Panc1 (cell line): Measurements from ENCODE around the gene FUBP3. TPM values are rescaled to one million over a fixed set of nuclear protein-coding genes. Genes with fewer than 3 reads are reported as not detected.

Source experiments
- ATAC-seq: fragments of 200-7000 bp; cut with Tn5 transposase; 2 replicates; pipeline ENCODE4 v1.9.1; 2020; ENCODE audit warnings: mild to moderate bottlenecking, moderate library complexity
- BruUV-seq: library from RNA; stranded (reverse); fragments of 400-500 nt; replicated peaks from 2 replicates; lab custom pipeline; 2021; lab: Mats Ljungman, UMichigan
- CTCF ChIA-PET: fragments of 300-600 bp; sonication (Branson Sonifier 250); formaldehyde crosslinking; loops from one replicate; lab custom pipeline; 2022; ENCODE audit warnings: antibody characterized with exemption; lab: Charles Lee
- POLR2A ChIA-PET: fragments of 300-600 bp; sonication (Branson Sonifier 250); formaldehyde crosslinking; loops from one replicate; lab custom pipeline; 2022; ENCODE audit warnings: antibody characterized with exemption; lab: Charles Lee
- DNase-seq: peaks from one replicate; pipeline ENCODE4 v3.0.0-alpha.2; 2010; ENCODE audit warnings: low read depth, low spot score
- H3K27ac ChIP-seq: 2 replicates; pipeline ENCODE4 v1.5.1; 2011; ENCODE audit warnings: mild to moderate bottlenecking, low read length, inconsistent platforms
- H3K27me3 ChIP-seq: fragments of 200-500 bp; sonication (Bioruptor generic); 2 replicates; pipeline ENCODE4 v1.6.0; 2014; ENCODE audit warnings: low read length, inconsistent platforms; ENCODE audit not compliant: control insufficient read depth, insufficient read depth
- H3K36me3 ChIP-seq: fragments of 200-500 bp; sonication (Bioruptor generic); 2 replicates; pipeline ENCODE4 v1.5.1; 2014; ENCODE audit warnings: inconsistent platforms, mild to moderate bottlenecking, low read length, moderate library complexity; ENCODE audit not compliant: control insufficient read depth, insufficient read depth
- H3K4me1 ChIP-seq: 2 replicates; pipeline ENCODE4 v1.5.1; 2011; ENCODE audit warnings: inconsistent platforms, mild to moderate bottlenecking, low read length, moderate library complexity; ENCODE audit not compliant: control insufficient read depth, insufficient read depth
- H3K4me3 ChIP-seq, 2 experiments: 2 replicates each; pipeline ENCODE4 v1.5.1; 2011 to 2012; ENCODE audit warnings: low read depth in 2 of 2, low read length in 2 of 2, mild to moderate bottlenecking in 2 of 2, inconsistent platforms in 1 of 2, moderate library complexity in 1 of 2
- H3K9me3 ChIP-seq: fragments of 200-500 bp; sonication (Bioruptor generic); 2 replicates; pipeline ENCODE4 v1.5.1; 2014; ENCODE audit warnings: low read depth, mild to moderate bottlenecking, inconsistent platforms, low read length, moderate library complexity; ENCODE audit not compliant: control insufficient read depth, insufficient read depth
- POLR2AphosphoS5 ChIP-seq: IDR thresholded peaks from 2 replicates; pipeline ENCODE4 v1.6.1; 2012; ENCODE audit warnings: mild to moderate bottlenecking, low read depth, low read length, moderate library complexity
- SIN3A ChIP-seq: IDR thresholded peaks from 2 replicates; pipeline ENCODE4 v1.6.1; 2012; ENCODE audit warnings: low read depth, mild to moderate bottlenecking, low read length, moderate library complexity, borderline replicate concordance; ENCODE audit not compliant: insufficient read depth
- TCF7L2 ChIP-seq: IDR thresholded peaks from 2 replicates; pipeline ENCODE4 v1.6.1; 2011; ENCODE audit warnings: mild to moderate bottlenecking, low read depth, low read length, inconsistent platforms
- in situ Hi-C: cut with HindIII; loops from 2 replicates; pipeline ENCODE4 v1.10.0; 2016; ENCODE audit warnings: low sequenced_read_pairs, low pct_unique_long_range_greater_than_20kb
- intact Hi-C: fragments of 100-400 bp; cut with micrococcal nuclease; formaldehyde crosslinking; loops from one replicate; pipeline ENCODE4 v1.10.0; 2022; ENCODE audit not compliant: unreplicated experiment
- total RNA-seq: library from RNA; stranded (reverse); gene quantifications from one replicate; pipeline ENCODE4 v1.2.1, GENCODE V29; 2021; ENCODE audit not compliant: unreplicated experiment
- TF ChIP-seq, protein P1 (sequence below), 2 experiments: IDR thresholded peaks; 2 replicates each; pipeline ENCODE4 v1.6.1; 2011 to 2012; ENCODE audit warnings: low read depth in 2 of 2, control low read depth in 1 of 2, low read length in 1 of 2, mild to moderate bottlenecking in 1 of 2, moderate library complexity in 1 of 2; ENCODE audit not compliant: insufficient read depth in 1 of 2
- TF ChIP-seq, protein P2 (sequence below): fragments of 450-650 bp; IDR thresholded peaks from 2 replicates; pipeline ENCODE4 v1.5.1; 2017; ENCODE audit warnings: mild to moderate bottlenecking

FUBP3 gene
- total RNA-seq, 1 experiment from 2014 or later, result 46.6 TPM

DNA sequence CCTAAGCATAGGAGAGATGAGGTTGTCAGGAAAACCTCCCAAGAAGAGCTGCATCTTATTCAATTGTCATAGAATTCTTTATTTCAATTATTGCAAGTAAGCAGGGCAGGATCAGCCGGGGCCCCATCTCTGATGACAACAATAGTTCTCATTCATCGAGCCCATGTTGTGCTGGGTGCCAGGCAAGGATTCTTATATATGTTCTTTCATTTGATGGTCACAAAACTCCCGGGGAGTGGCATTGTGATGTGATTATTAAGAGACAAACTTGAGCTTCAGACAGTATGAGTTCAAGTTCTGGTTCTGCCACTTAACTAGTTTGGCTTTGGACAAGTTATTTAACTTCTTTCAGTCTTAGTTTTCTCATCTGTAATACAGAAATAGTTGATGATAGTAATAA lies 8.5 kb downstream of the FUBP3 start:
- TF ChIP-seq POLR2AphosphoS5, result no peak
- no peak for TF ChIP-seq TCF7L2
- TF ChIP-seq SIN3A, result no peak
- in situ Hi-C loops, result no loop called here
- intact Hi-C loops, result no loop called here
- ATAC-seq, result no peak
- DNase-seq, result no peak
- no peaks in the 10 kb centered on the region for H3K9me3 ChIP-seq
- H3K4me1 ChIP-seq, result no peaks in the 10 kb centered on the region
- H3K36me3 ChIP-seq, result no peaks in the 10 kb centered on the region
- H3K27me3 ChIP-seq, result no peaks in the 10 kb centered on the region
- H3K4me3 ChIP-seq, result no peak overlapping the region
- BruUV-seq, result no TSS peak
- POLR2A ChIA-PET, result no interaction called here
- CTCF ChIA-PET, result no interaction called here
- no peak overlapping the region for H3K27ac ChIP-seq

DNA sequence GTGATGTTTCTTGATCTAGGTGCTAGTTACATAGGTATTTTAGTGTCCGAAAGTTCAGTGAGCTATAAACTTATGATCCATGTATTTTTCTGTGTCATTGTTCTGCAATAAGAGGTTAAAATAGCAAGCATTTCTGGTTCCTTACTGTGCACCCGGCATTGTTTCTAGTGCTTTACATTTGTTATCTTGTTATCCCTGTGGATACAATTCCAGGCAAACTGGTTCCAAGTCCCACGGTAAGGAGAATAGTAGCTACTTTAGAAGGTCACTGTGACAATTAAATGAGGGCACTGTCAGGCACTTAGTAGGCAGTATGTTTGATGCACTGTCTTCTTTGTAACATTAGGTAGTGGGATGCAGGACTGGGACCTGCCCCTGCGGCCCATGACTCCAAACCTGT lies 9.0 kb downstream of the FUBP3 start:
- no peak overlapping the region for H3K4me3 ChIP-seq
- in situ Hi-C loops, result no loop called here
- no peak for TF ChIP-seq TCF7L2
- TF ChIP-seq, protein P1, sequence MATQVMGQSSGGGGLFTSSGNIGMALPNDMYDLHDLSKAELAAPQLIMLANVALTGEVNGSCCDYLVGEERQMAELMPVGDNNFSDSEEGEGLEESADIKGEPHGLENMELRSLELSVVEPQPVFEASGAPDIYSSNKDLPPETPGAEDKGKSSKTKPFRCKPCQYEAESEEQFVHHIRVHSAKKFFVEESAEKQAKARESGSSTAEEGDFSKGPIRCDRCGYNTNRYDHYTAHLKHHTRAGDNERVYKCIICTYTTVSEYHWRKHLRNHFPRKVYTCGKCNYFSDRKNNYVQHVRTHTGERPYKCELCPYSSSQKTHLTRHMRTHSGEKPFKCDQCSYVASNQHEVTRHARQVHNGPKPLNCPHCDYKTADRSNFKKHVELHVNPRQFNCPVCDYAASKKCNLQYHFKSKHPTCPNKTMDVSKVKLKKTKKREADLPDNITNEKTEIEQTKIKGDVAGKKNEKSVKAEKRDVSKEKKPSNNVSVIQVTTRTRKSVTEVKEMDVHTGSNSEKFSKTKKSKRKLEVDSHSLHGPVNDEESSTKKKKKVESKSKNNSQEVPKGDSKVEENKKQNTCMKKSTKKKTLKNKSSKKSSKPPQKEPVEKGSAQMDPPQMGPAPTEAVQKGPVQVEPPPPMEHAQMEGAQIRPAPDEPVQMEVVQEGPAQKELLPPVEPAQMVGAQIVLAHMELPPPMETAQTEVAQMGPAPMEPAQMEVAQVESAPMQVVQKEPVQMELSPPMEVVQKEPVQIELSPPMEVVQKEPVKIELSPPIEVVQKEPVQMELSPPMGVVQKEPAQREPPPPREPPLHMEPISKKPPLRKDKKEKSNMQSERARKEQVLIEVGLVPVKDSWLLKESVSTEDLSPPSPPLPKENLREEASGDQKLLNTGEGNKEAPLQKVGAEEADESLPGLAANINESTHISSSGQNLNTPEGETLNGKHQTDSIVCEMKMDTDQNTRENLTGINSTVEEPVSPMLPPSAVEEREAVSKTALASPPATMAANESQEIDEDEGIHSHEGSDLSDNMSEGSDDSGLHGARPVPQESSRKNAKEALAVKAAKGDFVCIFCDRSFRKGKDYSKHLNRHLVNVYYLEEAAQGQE (IDR thresholded peaks at IDR 0.05; ENCODE audit: insufficient read depth in 1 of 2, low read depth in 2 of 2, low read length in 1 of 2), result no peak
- TF ChIP-seq POLR2AphosphoS5, result no peak
- no peak for TF ChIP-seq SIN3A
- TF ChIP-seq, protein P2, sequence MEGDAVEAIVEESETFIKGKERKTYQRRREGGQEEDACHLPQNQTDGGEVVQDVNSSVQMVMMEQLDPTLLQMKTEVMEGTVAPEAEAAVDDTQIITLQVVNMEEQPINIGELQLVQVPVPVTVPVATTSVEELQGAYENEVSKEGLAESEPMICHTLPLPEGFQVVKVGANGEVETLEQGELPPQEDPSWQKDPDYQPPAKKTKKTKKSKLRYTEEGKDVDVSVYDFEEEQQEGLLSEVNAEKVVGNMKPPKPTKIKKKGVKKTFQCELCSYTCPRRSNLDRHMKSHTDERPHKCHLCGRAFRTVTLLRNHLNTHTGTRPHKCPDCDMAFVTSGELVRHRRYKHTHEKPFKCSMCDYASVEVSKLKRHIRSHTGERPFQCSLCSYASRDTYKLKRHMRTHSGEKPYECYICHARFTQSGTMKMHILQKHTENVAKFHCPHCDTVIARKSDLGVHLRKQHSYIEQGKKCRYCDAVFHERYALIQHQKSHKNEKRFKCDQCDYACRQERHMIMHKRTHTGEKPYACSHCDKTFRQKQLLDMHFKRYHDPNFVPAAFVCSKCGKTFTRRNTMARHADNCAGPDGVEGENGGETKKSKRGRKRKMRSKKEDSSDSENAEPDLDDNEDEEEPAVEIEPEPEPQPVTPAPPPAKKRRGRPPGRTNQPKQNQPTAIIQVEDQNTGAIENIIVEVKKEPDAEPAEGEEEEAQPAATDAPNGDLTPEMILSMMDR, result no peak
- DNase-seq (no peak), ATAC-seq (no peak; the same call in 1 of the 2 replicates)
- H3K9me3 ChIP-seq, result no peaks in the 10 kb centered on the region
- H3K4me1 ChIP-seq, result no peaks in the 10 kb centered on the region
- ChIA-PET POLR2A (no interaction called here), CTCF (no interaction called here)
- intact Hi-C loops, result no loop called here
- H3K27ac ChIP-seq, result no peak overlapping the region
- no TSS peak for BruUV-seq
- H3K27me3 ChIP-seq, result no peaks in the 10 kb centered on the region
- no peaks in the 10 kb centered on the region; the same call in 1 of the 2 replicates for H3K36me3 ChIP-seq

DNA sequence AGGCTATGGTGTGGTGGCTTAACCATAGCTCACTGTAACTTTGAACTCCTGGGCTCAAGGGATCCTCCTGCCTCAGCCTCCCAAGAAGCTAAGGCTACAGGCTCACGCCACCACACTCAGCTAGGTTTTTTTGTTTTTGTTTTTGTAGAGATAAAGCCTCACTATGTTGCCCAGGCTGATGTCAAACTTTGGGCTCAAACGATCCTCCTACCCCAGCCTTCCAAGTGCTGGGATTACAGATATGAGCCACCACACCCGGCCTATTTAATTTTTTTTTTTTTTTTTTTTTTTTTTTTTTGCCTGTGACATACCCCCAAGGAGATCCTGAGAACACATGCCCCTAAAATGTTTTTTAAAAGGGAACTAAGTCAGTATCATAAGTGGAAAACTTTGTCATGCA lies 10.4 kb downstream of the FUBP3 start:
- ChIA-PET POLR2A (interaction anchor here (0.6 kb wide), 1 partner anchor 98 kb away, joined by 4 read pairs; no protein-coding TSS in a partner anchor), CTCF (no interaction called here)
- BruUV-seq, result no TSS peak
- Histone ChIP-seq H3K4me1 (no peaks in the 10 kb centered on the region), H3K36me3 (no peaks in the 10 kb centered on the region; the same call in 1 of the 2 replicates), H3K27ac (no peak overlapping the region), H3K27me3 (no peaks in the 10 kb centered on the region), H3K9me3 (no peaks in the 10 kb centered on the region), H3K4me3 (no peak overlapping the region)
- ATAC-seq (no peak), DNase-seq (no peak)
- intact Hi-C loops, result no loop called here
- in situ Hi-C loops, result no loop called here
- TF ChIP-seq, protein P2, result no peak
- TF ChIP-seq POLR2AphosphoS5 (no peak), SIN3A (no peak), TCF7L2 (no peak)
- TF ChIP-seq, protein P1 (IDR thresholded peaks at IDR 0.05; ENCODE audit: insufficient read depth in 1 of 2, low read depth in 2 of 2, low read length in 1 of 2), result no peak
